ENCODE results near the gene PLTP.

- TF ChIP-seq TAF1 (IDR thresholded peaks at IDR 0.05; ENCODE audit: borderline replicate concordance, low read depth, low read length), result no peak
- no peak for TF ChIP-seq POLR2AphosphoS5 (IDR thresholded peaks at IDR 0.05; ENCODE audit: low read depth, low read length)
- no peak for TF ChIP-seq POLR2A (IDR thresholded peaks at IDR 0.05; ENCODE audit: low read depth, low read length)
Measured at GRCh38 chr20:45940469-45940868, 28.5 kb upstream of the PLTP start.
